WTC11 (cell line): ENCODE results near the gene FHL1. TPM values are rescaled to one million over a fixed set of nuclear protein-coding genes. Genes with fewer than 3 reads are reported as not detected.

ENCODE experiments used
- ATAC-seq: fragments of 200-7000 bp; cut with Tn5 transposase; 2 replicates; pipeline ENCODE4 v1.10.0; 2021; ENCODE audit warnings: mild to moderate bottlenecking, moderate library complexity
- CTCF ChIA-PET: fragments of 300-600 bp; sonication (Branson Sonifier 250); formaldehyde crosslinking; loops from one replicate; lab custom pipeline; 2021; ENCODE audit warnings: antibody characterized with exemption; lab: Charles Lee
- POLR2A ChIA-PET: fragments of 350-600 bp; sonication (Branson Sonifier 250); formaldehyde crosslinking; loops from one replicate; lab custom pipeline; 2021; ENCODE audit warnings: antibody characterized with exemption; lab: Charles Lee
- DNase-seq: peaks from one replicate; pipeline ENCODE4 v3.0.0; 2021; ENCODE audit warnings: low spot score
- H3K27ac Mint-ChIP-seq: 2 replicates; pipeline ENCODE4 v1.8.0; 2021; ENCODE audit warnings: mixed read lengths
- H3K27me3 Mint-ChIP-seq: 2 replicates; pipeline ENCODE4 v1.8.0; 2021; ENCODE audit warnings: low read depth, mild to moderate bottlenecking, moderate library complexity, mixed read lengths
- H3K36me3 Mint-ChIP-seq: 2 replicates; pipeline ENCODE4 v1.8.0; 2021; ENCODE audit warnings: mixed read lengths
- H3K4me1 Mint-ChIP-seq: 2 replicates; pipeline ENCODE4 v1.8.0; 2022; ENCODE audit warnings: mixed read lengths
- H3K4me3 Mint-ChIP-seq: 2 replicates; pipeline ENCODE4 v1.8.0; 2021; ENCODE audit warnings: mild to moderate bottlenecking, moderate library complexity, mixed read lengths
- H3K9me3 Mint-ChIP-seq: 2 replicates; pipeline ENCODE4 v1.8.0; 2021; ENCODE audit warnings: mixed read lengths
- ATF1 ChIP-seq: sonication (generic); formaldehyde crosslinking; IDR thresholded peaks from 2 replicates; pipeline ENCODE4 v1.8.1; 2023; ENCODE audit warnings: mild to moderate bottlenecking, moderate library complexity, missing genetic modification reagents
- ATF3 ChIP-seq: sonication (generic); formaldehyde crosslinking; conservative IDR thresholded peaks from 2 replicates; pipeline ENCODE4 v1.8.1; 2022; ENCODE audit warnings: mild to moderate bottlenecking, missing genetic modification reagents
- CTCF ChIP-seq: fragments of 200-600 bp; IDR thresholded peaks from 2 replicates; pipeline ENCODE4 v1.8.0; 2022; ENCODE audit warnings: antibody characterized with exemption
- FOXK1 ChIP-seq: sonication (generic); formaldehyde crosslinking; IDR thresholded peaks from 2 replicates; pipeline ENCODE4 v1.8.0; 2022; ENCODE audit warnings: mild to moderate bottlenecking, moderate library complexity, missing genetic modification reagents
- HMGXB4 ChIP-seq: sonication (generic); formaldehyde crosslinking; IDR thresholded peaks from 2 replicates; pipeline ENCODE4 v1.8.1; 2023; ENCODE audit warnings: mild to moderate bottlenecking, moderate library complexity, missing genetic modification reagents
- MXD4 ChIP-seq: fragments of 250-450 bp; sonication (Bioruptor Pico); IDR thresholded peaks from 2 replicates; pipeline ENCODE4 v1.8.0; 2021; ENCODE audit warnings: mild to moderate bottlenecking, moderate library complexity, borderline replicate concordance
- NR1H2 ChIP-seq: sonication (generic); formaldehyde crosslinking; IDR thresholded peaks from 2 replicates; pipeline ENCODE4 v1.9.0; 2021; ENCODE audit warnings: mild to moderate bottlenecking, moderate library complexity, missing genetic modification reagents
- NR2C2 ChIP-seq: sonication (generic); formaldehyde crosslinking; IDR thresholded peaks from 2 replicates; pipeline ENCODE4 v1.8.0; 2022; ENCODE audit warnings: mild to moderate bottlenecking, missing genetic modification reagents
- NR3C1 ChIP-seq: sonication (generic); formaldehyde crosslinking; conservative IDR thresholded peaks from 2 replicates; pipeline ENCODE4 v1.8.1; 2023; ENCODE audit warnings: low read depth, mild to moderate bottlenecking, missing genetic modification reagents
- PRDM15 ChIP-seq: sonication (generic); formaldehyde crosslinking; IDR thresholded peaks from 2 replicates; pipeline ENCODE4 v1.8.0; 2022; ENCODE audit warnings: missing genetic modification reagents
- PRRX2 ChIP-seq: fragments of 250-450 bp; sonication (Bioruptor Pico); IDR thresholded peaks from 2 replicates; pipeline ENCODE4 v1.8.0; 2021; ENCODE audit warnings: mild to moderate bottlenecking
- SMAD3 ChIP-seq: sonication (generic); formaldehyde crosslinking; IDR thresholded peaks from 2 replicates; pipeline ENCODE4 v1.8.0; 2022; ENCODE audit warnings: missing genetic modification reagents, mild to moderate bottlenecking, borderline replicate concordance
- SP1 ChIP-seq: sonication (generic); formaldehyde crosslinking; conservative IDR thresholded peaks from 2 replicates; pipeline ENCODE4 v1.8.1; 2022; ENCODE audit warnings: missing genetic modification reagents
- STAT6 ChIP-seq: sonication (generic); formaldehyde crosslinking; conservative IDR thresholded peaks from 2 replicates; pipeline ENCODE4 v1.8.1; 2023; ENCODE audit warnings: mild to moderate bottlenecking, low read depth, missing genetic modification reagents, moderate library complexity
- TCF7 ChIP-seq: sonication (generic); formaldehyde crosslinking; IDR thresholded peaks from 2 replicates; pipeline ENCODE4 v1.8.0; 2022; ENCODE audit warnings: mild to moderate bottlenecking, low read depth, missing genetic modification reagents, moderate library complexity
- TEAD4 ChIP-seq: sonication (generic); formaldehyde crosslinking; IDR thresholded peaks from 2 replicates; pipeline ENCODE4 v1.8.0; 2022; ENCODE audit warnings: mild to moderate bottlenecking, missing genetic modification reagents
- USF1 ChIP-seq: sonication (generic); formaldehyde crosslinking; IDR thresholded peaks from 2 replicates; pipeline ENCODE4 v1.8.0; 2022; ENCODE audit warnings: mild to moderate bottlenecking, missing genetic modification reagents
- ZNF219 ChIP-seq: sonication (generic); formaldehyde crosslinking; IDR thresholded peaks from 2 replicates; pipeline ENCODE4 v1.8.0; 2023; ENCODE audit warnings: missing genetic modification reagents, mild to moderate bottlenecking, borderline replicate concordance
- ZNF423 ChIP-seq: fragments of 250-450 bp; sonication (Bioruptor Pico); IDR thresholded peaks from 2 replicates; pipeline ENCODE4 v2.1.2; 2022; ENCODE audit warnings: mild to moderate bottlenecking, moderate library complexity
- total RNA-seq: library from RNA; stranded (reverse); gene quantifications from 3 replicates; pipeline ENCODE4 v1.2.3, GENCODE V29; 2021
- TF ChIP-seq, protein P1 (sequence below): sonication (generic); formaldehyde crosslinking; IDR thresholded peaks from 2 replicates; pipeline ENCODE4 v1.8.0; 2023; ENCODE audit warnings: missing genetic modification reagents, mild to moderate bottlenecking, borderline replicate concordance

FHL1 gene
- total RNA-seq, 1 experiment from 2014 or later, result 43.5 TPM

DNA sequence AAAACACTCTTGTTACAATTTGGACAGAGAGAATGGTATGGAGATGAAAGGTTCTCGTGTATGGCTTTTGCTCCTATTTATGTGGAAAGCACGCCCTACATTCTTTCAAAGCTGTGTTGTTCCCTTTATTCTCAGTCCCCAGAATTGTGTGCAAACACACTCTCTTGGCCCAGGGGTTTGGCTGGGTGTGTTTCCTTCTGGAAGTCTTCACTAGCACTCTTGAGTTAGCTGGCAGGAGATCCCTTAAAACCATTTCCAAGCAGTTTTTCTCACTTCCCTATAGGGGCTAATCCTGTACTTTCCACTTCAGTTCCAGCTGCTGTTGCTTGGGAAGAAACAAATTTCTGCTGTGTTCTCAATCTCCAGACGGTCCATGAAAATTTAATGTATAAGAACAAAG lies 35.1 kb downstream of the FHL1 start (continued):
- TF ChIP-seq HMGXB4 (CRISPR knock-in tag) (no peak), TEAD4 (CRISPR knock-in tag) (no peak), CTCF (no peak), USF1 (no peak), SMAD3 (CRISPR knock-in tag) (no peak), ATF3 (CRISPR knock-in tag) (no peak), STAT6 (no peak), ZNF219 (CRISPR knock-in tag) (no peak), NR3C1 (CRISPR knock-in tag) (no peak), ATF1 (CRISPR knock-in tag) (no peak)
- TF ChIP-seq, protein P1, sequence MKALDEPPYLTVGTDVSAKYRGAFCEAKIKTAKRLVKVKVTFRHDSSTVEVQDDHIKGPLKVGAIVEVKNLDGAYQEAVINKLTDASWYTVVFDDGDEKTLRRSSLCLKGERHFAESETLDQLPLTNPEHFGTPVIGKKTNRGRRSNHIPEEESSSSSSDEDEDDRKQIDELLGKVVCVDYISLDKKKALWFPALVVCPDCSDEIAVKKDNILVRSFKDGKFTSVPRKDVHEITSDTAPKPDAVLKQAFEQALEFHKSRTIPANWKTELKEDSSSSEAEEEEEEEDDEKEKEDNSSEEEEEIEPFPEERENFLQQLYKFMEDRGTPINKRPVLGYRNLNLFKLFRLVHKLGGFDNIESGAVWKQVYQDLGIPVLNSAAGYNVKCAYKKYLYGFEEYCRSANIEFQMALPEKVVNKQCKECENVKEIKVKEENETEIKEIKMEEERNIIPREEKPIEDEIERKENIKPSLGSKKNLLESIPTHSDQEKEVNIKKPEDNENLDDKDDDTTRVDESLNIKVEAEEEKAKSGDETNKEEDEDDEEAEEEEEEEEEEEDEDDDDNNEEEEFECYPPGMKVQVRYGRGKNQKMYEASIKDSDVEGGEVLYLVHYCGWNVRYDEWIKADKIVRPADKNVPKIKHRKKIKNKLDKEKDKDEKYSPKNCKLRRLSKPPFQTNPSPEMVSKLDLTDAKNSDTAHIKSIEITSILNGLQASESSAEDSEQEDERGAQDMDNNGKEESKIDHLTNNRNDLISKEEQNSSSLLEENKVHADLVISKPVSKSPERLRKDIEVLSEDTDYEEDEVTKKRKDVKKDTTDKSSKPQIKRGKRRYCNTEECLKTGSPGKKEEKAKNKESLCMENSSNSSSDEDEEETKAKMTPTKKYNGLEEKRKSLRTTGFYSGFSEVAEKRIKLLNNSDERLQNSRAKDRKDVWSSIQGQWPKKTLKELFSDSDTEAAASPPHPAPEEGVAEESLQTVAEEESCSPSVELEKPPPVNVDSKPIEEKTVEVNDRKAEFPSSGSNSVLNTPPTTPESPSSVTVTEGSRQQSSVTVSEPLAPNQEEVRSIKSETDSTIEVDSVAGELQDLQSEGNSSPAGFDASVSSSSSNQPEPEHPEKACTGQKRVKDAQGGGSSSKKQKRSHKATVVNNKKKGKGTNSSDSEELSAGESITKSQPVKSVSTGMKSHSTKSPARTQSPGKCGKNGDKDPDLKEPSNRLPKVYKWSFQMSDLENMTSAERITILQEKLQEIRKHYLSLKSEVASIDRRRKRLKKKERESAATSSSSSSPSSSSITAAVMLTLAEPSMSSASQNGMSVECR (CRISPR knock-in tag), result no peak
- TF ChIP-seq, all 79 proteins: peak for 0

DNA sequence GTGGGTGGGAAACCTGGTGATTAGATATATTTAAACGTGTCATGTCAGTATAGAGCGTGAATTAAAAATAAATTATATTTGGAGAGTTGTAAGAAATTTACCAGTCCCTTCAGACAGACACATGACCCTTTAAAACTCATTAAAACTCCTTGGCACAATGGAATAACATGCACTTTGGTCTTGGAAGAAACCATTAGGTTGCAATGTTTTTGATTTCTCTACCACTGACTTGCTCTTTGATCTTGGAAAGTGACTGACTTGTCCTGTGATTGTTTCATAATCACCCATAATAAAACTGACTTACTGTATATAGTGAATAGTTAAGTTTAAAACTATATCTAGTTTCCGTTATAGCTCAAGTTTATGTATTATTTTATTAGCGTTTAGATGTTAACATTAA lies 35.8 kb downstream of the FHL1 start:
- H3K4me3 Mint-ChIP-seq, result no peak overlapping the region
- POLR2A ChIA-PET, result interaction anchor here (0.7 kb wide), 1 partner anchor 323 kb away, joined by 4 read pairs; no protein-coding TSS in a partner anchor
- CTCF ChIA-PET, result no interaction called here
- no peak for TF ChIP-seq MXD4 (CRISPR knock-in tag)
- TF ChIP-seq ATF3 (CRISPR knock-in tag), result no peak
- no peak for TF ChIP-seq SP1
- no peak for TF ChIP-seq NR1H2 (CRISPR knock-in tag)
- no peak for TF ChIP-seq PRRX2 (CRISPR knock-in tag)
- TF ChIP-seq NR2C2, result no peak
- TF ChIP-seq ZNF423 (CRISPR knock-in tag), result no peak
- no peak for TF ChIP-seq FOXK1
- no peak for TF ChIP-seq PRDM15
- TF ChIP-seq TCF7 (CRISPR knock-in tag), result no peak
- ATAC-seq (no peak), DNase-seq (no peak)
- H3K27me3 Mint-ChIP-seq, result no peaks in the 10 kb centered on the region
- H3K27ac Mint-ChIP-seq, result no peak overlapping the region
- H3K36me3 Mint-ChIP-seq, result no peaks in the 10 kb centered on the region
- H3K9me3 Mint-ChIP-seq, result no peaks in the 10 kb centered on the region
- no peaks in the 10 kb centered on the region for H3K4me1 Mint-ChIP-seq
